GM18502 (cell line): ENCODE data around the gene RSRP1.

Source experiments
- ATAC-seq: cut with Tn5 transposase; IDR thresholded peaks from one replicate; pipeline ENCODE4 v1.9.1; 2021; ENCODE audit warnings: mild to moderate bottlenecking; ENCODE audit not compliant: unreplicated experiment, poor library complexity

The RSRP1 gene

GRCh38 chr1:25196830-25197229, 50.4 kb downstream of the RSRP1 start:
- no peak for ATAC-seq

- no peak for ATAC-seq
Measured at GRCh38 chr1:25195835-25196234, 51.4 kb downstream of the RSRP1 start.

GRCh38 chr1:25194572-25195020, 52.7 kb downstream of the RSRP1 start:
- ATAC-seq: no peak

- no peak for ATAC-seq
Measured at GRCh38 chr1:25194054-25194453, 53.2 kb downstream of the RSRP1 start.

GRCh38 chr1:25193229-25193628, 54.0 kb downstream of the RSRP1 start:
- no peak for ATAC-seq
